Thymus (tissue), 14 donors: ENCODE results near the gene CT45A5. TPM values are rescaled to one million over a fixed set of nuclear protein-coding genes. Genes with fewer than 3 reads are reported as not detected.
"Not testable (repeated sequence)": the region's sequence is repeated elsewhere in the genome, so short reads cannot be mapped to it uniquely, and the experiment has no call there.

Experiments used
- DNase-seq, 9 donors: peaks; one replicate each; pipeline ENCODE4 v3.0.0-alpha.2; 2013; ENCODE audit warnings: low spot score in 9 of 9, low read depth in 6 of 9, missing footprints in 1 of 9
- H3K27ac ChIP-seq, 2 donors: one replicate each; pipeline ENCODE4 v1.5.1; 2013; ENCODE audit warnings: control low read depth in 1 of 2, low read depth in 1 of 2, low read length in 1 of 2, mild to moderate bottlenecking in 1 of 2, moderate library complexity in 1 of 2
- H3K27me3 ChIP-seq, 2 donors: one replicate each; pipeline ENCODE4 v1.5.1; 2013; ENCODE audit warnings: low read length in 1 of 2; ENCODE audit not compliant: control insufficient read depth in 2 of 2, insufficient read depth in 1 of 2
- H3K36me3 ChIP-seq, 2 donors: one replicate each; pipeline ENCODE4 v1.5.1; 2013; ENCODE audit warnings: low read length in 1 of 2, mild to moderate bottlenecking in 1 of 2, moderate library complexity in 1 of 2; ENCODE audit not compliant: control insufficient read depth in 2 of 2, insufficient read depth in 2 of 2
- H3K4me1 ChIP-seq, 2 donors: one replicate each; pipeline ENCODE4 v1.5.1; 2013; ENCODE audit warnings: low read length in 2 of 2; ENCODE audit not compliant: control insufficient read depth in 2 of 2, insufficient read depth in 2 of 2
- H3K4me3 ChIP-seq, 2 donors: one replicate each; pipeline ENCODE4 v1.5.1; 2013; ENCODE audit warnings: low read length in 2 of 2, control low read depth in 1 of 2, mild to moderate bottlenecking in 1 of 2
- H3K9me3 ChIP-seq, 2 donors: one replicate each; pipeline ENCODE4 v1.5.1; 2013; ENCODE audit warnings: low read length in 1 of 2, mild to moderate bottlenecking in 1 of 2; ENCODE audit not compliant: control insufficient read depth in 2 of 2, insufficient read depth in 1 of 2
- WGBS: extraction: QIAGEN DNeasy Blood & Tissue Kit; methylation state at CpG from one replicate; pipeline ENCODE4 v1.1.7; 2013; 5-methylcytosine and 5-hydroxymethylcytosine counted together
- long read RNA-seq, 10 donors: transcript quantifications; one replicate each; lab custom pipeline, GENCODE V29; 2026
- polyA plus RNA-seq: library from polyadenylated mRNA; stranded (reverse); fragments of 200-250 nt; gene quantifications from one replicate; pipeline ENCODE4 v1.2.3, GENCODE V29; 2013
- total RNA-seq: library from RNA; stranded (reverse); fragments of 120-200 nt; gene quantifications from one replicate; pipeline ENCODE4 v1.2.4, GENCODE V29; 2013
- donor health status: healthy.

Gene CT45A5
- total RNA-seq (not detected), polyA plus RNA-seq (0.71 TPM)
- long read RNA-seq, donor 1 = 0 reads
- long read RNA-seq, donor 2 = 0 reads
- long read RNA-seq, donor 3 = 0 reads
- long read RNA-seq, donor 4 = 0 reads
- long read RNA-seq, donor 5 = 0 reads
- long read RNA-seq, donor 6 = 0 reads
- long read RNA-seq, donor 7 = 0 reads
- long read RNA-seq, donor 8 = 0 reads
- long read RNA-seq, donor 9 = 0 reads
- long read RNA-seq, donor 10 = 0 reads

- H3K4me1 ChIP-seq, H3K36me3 ChIP-seq, DNase-seq, H3K4me3 ChIP-seq, H3K9me3 ChIP-seq, H3K27ac ChIP-seq, H3K27me3 ChIP-seq: not testable (repeated sequence)
- WGBS = no CpG with 5 or more reads among the region's 16 CpGs
These were observed at the start of gene CT45A5 for GRCh38 chrX:135785403-135785802. Gene CT45A5, minus strand, starts transcription at chrX:135785503. Its CDS starts 3,774 bp downstream, at chrX:135781729.

DNA sequence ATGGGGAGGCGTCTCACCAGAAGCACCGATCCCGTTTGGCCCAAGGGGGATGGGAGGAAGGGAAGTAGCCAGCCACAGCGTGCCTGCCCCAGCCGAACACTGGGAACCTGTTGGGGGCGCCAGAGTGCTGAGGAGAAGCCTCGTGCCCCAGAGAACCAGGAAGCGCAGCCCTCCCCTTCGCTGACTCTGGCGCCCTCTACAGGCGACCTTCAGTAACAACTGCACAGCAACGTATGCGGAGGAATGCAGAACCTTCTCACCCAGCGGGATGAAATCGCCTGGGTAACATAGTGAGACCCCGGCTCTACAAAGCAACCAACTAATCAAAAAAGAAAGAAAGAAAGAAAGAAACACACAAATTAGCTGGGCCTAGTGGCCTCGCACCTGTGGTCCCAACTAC lies 34.6 kb upstream of the CT45A5 start, which contains the start of gene CT45A2:
Gene CT45A2 (minus strand): TSS at position 101 of the 400 bp plus-strand sequence. CDS start 3,747 bp downstream, outside the sequence.
- not testable (repeated sequence) for H3K27me3 ChIP-seq, H3K4me3 ChIP-seq, H3K9me3 ChIP-seq, H3K4me1 ChIP-seq, DNase-seq, H3K27ac ChIP-seq, H3K36me3 ChIP-seq
- no CpG with 5 or more reads among the region's 17 CpGs for WGBS

DNA sequence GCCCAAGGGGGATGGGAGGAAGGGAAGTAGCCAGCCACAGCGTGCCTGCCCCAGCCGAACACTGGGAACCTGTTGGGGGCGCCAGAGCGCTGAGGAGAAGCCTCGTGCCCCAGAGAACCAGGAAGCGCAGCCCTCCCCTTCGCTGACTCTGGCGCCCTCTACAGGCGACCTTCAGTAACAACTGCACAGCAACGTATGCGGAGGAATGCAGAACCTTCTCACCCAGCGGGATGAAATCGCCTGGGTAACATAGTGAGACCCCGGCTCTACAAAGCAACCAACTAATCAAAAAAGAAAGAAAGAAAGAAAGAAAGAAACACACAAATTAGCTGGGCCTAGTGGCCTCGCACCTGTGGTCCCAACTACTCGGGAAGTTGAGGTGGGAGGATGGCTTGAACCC lies 17.4 kb upstream of the CT45A5 start, which contains the start of gene CT45A6:
Gene CT45A6 (minus strand): TSS at position 101 of the 400 bp plus-strand sequence. CDS start 3,794 bp downstream, outside the sequence.
- H3K4me3 ChIP-seq, H3K9me3 ChIP-seq, H3K36me3 ChIP-seq, H3K27ac ChIP-seq, H3K27me3 ChIP-seq, DNase-seq, H3K4me1 ChIP-seq: not testable (repeated sequence)
- no CpG with 5 or more reads among the region's 16 CpGs for WGBS

DNA sequence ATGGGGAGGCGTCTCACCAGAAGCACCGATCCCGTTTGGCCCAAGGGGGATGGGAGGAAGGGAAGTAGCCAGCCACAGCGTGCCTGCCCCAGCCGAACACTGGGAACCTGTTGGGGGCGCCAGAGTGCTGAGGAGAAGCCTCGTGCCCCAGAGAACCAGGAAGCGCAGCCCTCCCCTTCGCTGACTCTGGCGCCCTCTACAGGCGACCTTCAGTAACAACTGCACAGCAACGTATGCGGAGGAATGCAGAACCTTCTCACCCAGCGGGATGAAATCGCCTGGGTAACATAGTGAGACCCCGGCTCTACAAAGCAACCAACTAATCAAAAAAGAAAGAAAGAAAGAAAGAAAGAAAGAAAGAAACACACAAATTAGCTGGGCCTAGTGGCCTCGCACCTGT lies 17.2 kb downstream of the CT45A5 start, which contains the start of gene CT45A3:
Gene CT45A3 (minus strand): TSS at position 101 of the 400 bp plus-strand sequence. CDS start 3,747 bp downstream, outside the sequence.
- not testable (repeated sequence) for H3K4me1 ChIP-seq
- no CpG with 5 or more reads among the region's 17 CpGs for WGBS

GRCh38 chrX:135744739-135745138 lies 40.6 kb downstream of the CT45A5 start:
- WGBS = 96% methylated on average over 3 of the region's 4 CpGs
- not testable (repeated sequence) for H3K36me3 ChIP-seq, H3K27ac ChIP-seq, H3K4me1 ChIP-seq, H3K9me3 ChIP-seq, H3K27me3 ChIP-seq, DNase-seq, H3K4me3 ChIP-seq

More for the DNA sequence above, 17.2 kb downstream of the CT45A5 start, which contains the start of gene CT45A3:
- not testable (repeated sequence) for H3K36me3 ChIP-seq, H3K27me3 ChIP-seq, DNase-seq, H3K9me3 ChIP-seq, H3K27ac ChIP-seq, H3K4me3 ChIP-seq

GRCh38 chrX:135741192-135741715 lies 44.0 kb downstream of the CT45A5 start:
- H3K27me3 ChIP-seq = no peaks in the 10 kb centered on the region
- 96% methylated on average over 23 of the region's 23 CpGs for WGBS
- DNase-seq = no peak

DNA sequence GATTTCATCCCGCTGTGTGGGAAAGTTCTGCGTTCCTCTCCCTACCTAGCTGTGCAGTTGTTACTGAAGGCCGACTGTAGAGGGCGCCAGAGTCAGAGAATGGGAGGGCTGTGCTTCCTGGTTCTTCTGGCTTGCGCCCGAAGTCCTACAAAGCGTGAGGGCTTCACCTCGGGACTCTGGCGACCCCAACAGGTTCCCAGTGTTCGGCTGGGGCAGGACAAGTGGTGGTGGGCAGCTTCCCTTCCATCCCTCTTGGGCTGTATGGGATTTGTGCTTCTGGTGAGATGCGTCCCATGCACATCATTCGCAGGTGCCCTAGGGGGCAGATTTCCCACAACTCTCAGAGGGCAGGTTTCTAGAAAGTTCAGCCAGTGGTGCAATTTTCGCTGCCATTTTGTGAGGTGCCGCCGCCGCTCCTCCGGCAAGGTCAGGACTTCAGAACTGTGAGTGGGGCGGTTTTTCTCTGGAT lies 44.6 kb downstream of the CT45A5 start:
- Histone ChIP-seq H3K36me3 (no peaks in the 10 kb centered on the region), H3K9me3 (no peaks in the 10 kb centered on the region), H3K27me3 (no peaks in the 10 kb centered on the region), H3K27ac (no peak overlapping the region), H3K4me3 (no peak overlapping the region), H3K4me1 (no peaks in the 10 kb centered on the region)
- 41% methylated on average over 18 of the region's 18 CpGs for WGBS
- peak in 6 of 9 donors; percentile 1 to 22 (median 12) for DNase-seq

More at GRCh38 chrX:135741192-135741715, 44.0 kb downstream of the CT45A5 start:
- Histone ChIP-seq H3K4me3 (no peak overlapping the region), H3K27ac (no peak overlapping the region), H3K36me3 (no peaks in the 10 kb centered on the region), H3K9me3 (no peaks in the 10 kb centered on the region), H3K4me1 (no peaks in the 10 kb centered on the region)

GRCh38 chrX:135737366-135738071 lies 47.8 kb downstream of the CT45A5 start:
- Histone ChIP-seq H3K4me3 (no peak overlapping the region), H3K27me3 (no peaks in the 10 kb centered on the region), H3K27ac (no peak overlapping the region), H3K4me1 (no peaks in the 10 kb centered on the region), H3K9me3 (no peaks in the 10 kb centered on the region), H3K36me3 (no peaks in the 10 kb centered on the region)
- WGBS = 53% methylated on average over 4 of the region's 4 CpGs
- no peak for DNase-seq

DNA sequence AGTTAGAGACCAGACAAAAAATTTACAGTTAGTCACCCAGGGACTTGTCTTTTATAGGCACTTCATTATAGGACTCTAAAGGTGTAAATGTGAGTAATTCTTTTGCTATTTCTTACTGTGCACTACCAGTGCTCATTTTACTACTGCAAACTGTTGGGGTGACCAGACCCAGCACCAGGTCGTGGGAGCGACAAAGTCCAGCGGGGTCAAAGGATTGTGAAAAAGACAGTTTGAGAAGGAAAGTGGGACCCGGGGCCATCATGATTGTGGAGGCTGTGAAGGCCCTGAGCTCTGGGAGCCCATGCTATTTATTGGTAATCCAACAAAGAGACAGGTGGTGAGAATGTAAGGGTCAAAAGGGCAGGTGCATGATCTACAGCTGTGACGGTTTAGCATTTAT lies 50.6 kb downstream of the CT45A5 start:
- DNase-seq, H3K9me3 ChIP-seq, H3K27ac ChIP-seq, H3K36me3 ChIP-seq, H3K4me3 ChIP-seq, H3K27me3 ChIP-seq, H3K4me1 ChIP-seq: not testable (repeated sequence)
- WGBS = 93% methylated on average over 5 of the region's 5 CpGs
